K562 (cell line): ENCODE results near the gene YBEY. TPM values are rescaled to one million over a fixed set of nuclear protein-coding genes. Genes with fewer than 3 reads are reported as not detected.

Experiments
- ARID1B ChIP-seq: fragments of 450-650 bp; IDR thresholded peaks from 2 replicates; pipeline ENCODE4 v1.6.1; 2016; ENCODE audit warnings: antibody characterized with exemption, mild to moderate bottlenecking, inconsistent platforms
- BACH1 ChIP-seq: fragments of 200-800 bp; sonication (Bioruptor generic); IDR thresholded peaks from 2 replicates; pipeline ENCODE4 v1.6.1; 2016; ENCODE audit warnings: missing genetic modification characterization, missing compliant biosample characterization
- CHD4 ChIP-seq: fragments of 200-600 bp; sonication (generic); IDR thresholded peaks from 3 replicates; pipeline ENCODE4 v1.6.1; 2012; ENCODE audit warnings: low read depth, mild to moderate bottlenecking, mixed read lengths, low read length, inconsistent platforms; ENCODE audit not compliant: insufficient read depth, insufficient replicate concordance, poor library complexity, severe bottlenecking
- ETS1 ChIP-seq: conservative IDR thresholded peaks from 2 replicates; pipeline ENCODE4 v1.6.1; 2011; ENCODE audit warnings: low read depth, mild to moderate bottlenecking, low read length; ENCODE audit not compliant: control insufficient read depth
- ETV5 ChIP-seq: sonication (generic); formaldehyde crosslinking; IDR thresholded peaks from 2 replicates; pipeline ENCODE4 v1.4.0; 2020; ENCODE audit warnings: low read depth, mild to moderate bottlenecking, missing genetic modification reagents
- L3MBTL2 ChIP-seq: fragments of 450-650 bp; IDR thresholded peaks from 2 replicates; pipeline ENCODE4 v1.6.1; 2016; ENCODE audit warnings: mild to moderate bottlenecking, moderate library complexity
- PTRF ChIP-seq: fragments of 450-650 bp; IDR thresholded peaks from 2 replicates; pipeline ENCODE4 v1.6.1; 2016; ENCODE audit warnings: mild to moderate bottlenecking, missing genetic modification characterization, missing compliant biosample characterization
- SMAD3 ChIP-seq: fragments of 450-650 bp; formaldehyde crosslinking; conservative IDR thresholded peaks from 2 replicates; pipeline ENCODE4 v1.4.0; 2020; ENCODE audit warnings: mild to moderate bottlenecking
- SMARCA5 ChIP-seq: fragments of 450-650 bp; IDR thresholded peaks from 2 replicates; pipeline ENCODE4 v1.6.1; 2016
- STAT6 ChIP-seq: sonication (generic); formaldehyde crosslinking; IDR thresholded peaks from 2 replicates; pipeline ENCODE4 v1.8.1; 2023; ENCODE audit warnings: mild to moderate bottlenecking, missing genetic modification reagents
- ZKSCAN1 ChIP-seq: fragments of 150-350 bp; IDR thresholded peaks from 2 replicates; pipeline ENCODE4 v1.6.1; 2016; ENCODE audit warnings: low read depth, low read length
- ZNF124 ChIP-seq: sonication (generic); formaldehyde crosslinking; IDR thresholded peaks from 2 replicates; pipeline ENCODE4 v1.8.1; 2022; ENCODE audit warnings: missing genetic modification reagents
- ZNF431 ChIP-seq: sonication (generic); formaldehyde crosslinking; IDR thresholded peaks from 2 replicates; pipeline ENCODE4 v1.8.0; 2022; ENCODE audit warnings: mild to moderate bottlenecking, missing genetic modification reagents
- ZNF449 ChIP-seq: fragments of 250-450 bp; sonication (Bioruptor Pico); IDR thresholded peaks from 2 replicates; pipeline ENCODE4 v1.8.0; 2022; ENCODE audit warnings: moderate library complexity, mild to moderate bottlenecking, inconsistent platforms
- ZNF764 ChIP-seq: fragments of 250-450 bp; sonication (Bioruptor Pico); IDR thresholded peaks from 2 replicates; pipeline ENCODE4 v1.4.0; 2020; ENCODE audit warnings: low read depth, mild to moderate bottlenecking, moderate library complexity
- polyA plus RNA-seq, 8 experiments: library from polyadenylated mRNA; depleted of rRNA in 4 of 8; stranded (reverse) in 5 of 8; unstranded in 3 of 8; fragments of >200 nt; fragmentation: Nextera tagmentation in 2 of 8; fragmentation: Illumina TruSeq in 1 of 8; extraction: Ambion mirVana in 2 of 8; extraction: Trizol in 1 of 8; gene quantifications; 2 replicates each; pipeline versions ENCODE4 v1.2.1 to v1.2.3, GENCODE V29; 2011 to 2014; ENCODE audit warnings: inconsistent platforms in 1 of 8, missing spikeins in 1 of 8
- total RNA-seq, 7 experiments: library from RNA; depleted of rRNA in 6 of 7; stranded (reverse); fragments of >200 nt in 6 of 7; fragmentation: Illumina TruSeq in 2 of 7; extraction: Trizol in 2 of 7; gene quantifications; 2 replicates each; pipeline versions ENCODE4 v1.2.1 to v1.2.3, GENCODE V29; 2011 to 2021; ENCODE audit warnings: low replicate concordance in 1 of 7
- TF ChIP-seq, protein P1 (sequence below): sonication (generic); formaldehyde crosslinking; IDR thresholded peaks from 2 replicates; pipeline ENCODE4 v1.9.0; 2022; ENCODE audit warnings: mild to moderate bottlenecking, missing genetic modification reagents
- TF ChIP-seq, protein P2 (sequence below): fragments of 250-450 bp; sonication (Bioruptor Pico); IDR thresholded peaks from 2 replicates; pipeline ENCODE4 v1.5.0; 2022; ENCODE audit warnings: mild to moderate bottlenecking
- TF ChIP-seq, protein P3 (sequence below): sonication (generic); formaldehyde crosslinking; IDR thresholded peaks from 2 replicates; pipeline ENCODE4 v1.5.0; 2020; ENCODE audit warnings: missing genetic modification reagents

The YBEY gene
- total and polyA plus RNA-seq, 9 of the 15 experiments (the other 6 are each of a cell fraction or from before 2014, with no cell fraction given) = 6.4 to 28.0 (median 12.4) TPM

DNA sequence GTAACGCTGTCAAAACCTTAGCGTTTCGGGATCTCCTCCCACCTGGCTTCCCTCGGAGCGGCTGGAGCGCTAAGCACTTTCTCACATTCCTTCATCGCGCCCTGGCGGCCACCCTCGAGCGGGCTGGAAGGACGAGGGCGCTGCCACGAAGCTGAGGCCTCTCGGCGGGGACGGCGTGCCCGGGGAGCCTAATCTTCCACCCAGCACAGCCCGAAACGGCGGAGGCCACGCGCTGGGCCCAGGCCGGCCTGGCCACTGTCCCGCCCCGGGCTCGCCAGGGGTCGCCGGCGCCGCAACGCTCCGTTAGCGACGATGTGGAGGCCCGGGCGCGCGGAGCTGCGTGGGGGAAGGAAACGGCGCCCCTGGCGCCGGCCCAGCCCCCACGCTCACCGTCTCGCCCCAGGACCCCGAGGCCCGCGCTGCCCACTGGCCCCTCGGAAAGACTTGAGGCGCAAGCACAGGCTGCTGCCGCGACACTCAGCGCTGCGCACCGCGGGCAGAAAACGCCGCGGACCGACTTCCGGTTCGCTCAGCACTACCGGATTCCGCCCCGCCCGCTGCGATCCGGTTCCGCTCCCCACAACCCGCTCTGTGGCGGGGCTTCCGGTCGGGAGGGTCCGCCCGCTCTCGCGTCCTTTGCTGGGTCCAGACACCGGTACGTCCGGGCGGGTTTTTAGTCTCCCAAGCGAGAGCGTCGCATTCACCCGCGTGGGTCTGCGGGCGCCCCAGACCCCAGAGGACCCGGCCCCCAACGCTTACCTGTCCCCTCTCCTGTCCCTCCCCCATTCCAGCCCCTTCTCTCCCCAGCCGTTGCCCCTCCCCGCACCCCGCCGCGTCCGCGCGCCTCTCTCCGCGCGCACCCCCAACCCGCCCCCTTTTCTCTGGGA is at the start of gene YBEY (continued):
- TF ChIP-seq STAT6 (peak; percentile 32; the same call in 1 of the 2 replicates), ZNF124 (no peak), ETS1 (peak; percentile 70), L3MBTL2 (peak; percentile 98), PTRF (tag) (no peak), ZNF431 (CRISPR knock-in tag) (peak; percentile 78), SMARCA5 (no peak), ZKSCAN1 (0 out of 2 replicates have a peak, but pooled peaks have one; percentile 40), SMAD3 (CRISPR knock-in tag) (0 out of 2 replicates have a peak, but pooled peaks have one; percentile 32), ZNF764 (CRISPR knock-in tag) (no peak), BACH1 (tag) (no peak), ZNF449 (CRISPR knock-in tag) (no peak; the same call in 1 of the 2 replicates), ARID1B (peak; percentile 53), ETV5 (CRISPR knock-in tag) (peak; percentile 90), CHD4 (no peak)
- TF ChIP-seq, protein P1, sequence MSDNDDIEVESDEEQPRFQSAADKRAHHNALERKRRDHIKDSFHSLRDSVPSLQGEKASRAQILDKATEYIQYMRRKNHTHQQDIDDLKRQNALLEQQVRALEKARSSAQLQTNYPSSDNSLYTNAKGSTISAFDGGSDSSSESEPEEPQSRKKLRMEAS = peak; percentile 89
- TF ChIP-seq, protein P2, sequence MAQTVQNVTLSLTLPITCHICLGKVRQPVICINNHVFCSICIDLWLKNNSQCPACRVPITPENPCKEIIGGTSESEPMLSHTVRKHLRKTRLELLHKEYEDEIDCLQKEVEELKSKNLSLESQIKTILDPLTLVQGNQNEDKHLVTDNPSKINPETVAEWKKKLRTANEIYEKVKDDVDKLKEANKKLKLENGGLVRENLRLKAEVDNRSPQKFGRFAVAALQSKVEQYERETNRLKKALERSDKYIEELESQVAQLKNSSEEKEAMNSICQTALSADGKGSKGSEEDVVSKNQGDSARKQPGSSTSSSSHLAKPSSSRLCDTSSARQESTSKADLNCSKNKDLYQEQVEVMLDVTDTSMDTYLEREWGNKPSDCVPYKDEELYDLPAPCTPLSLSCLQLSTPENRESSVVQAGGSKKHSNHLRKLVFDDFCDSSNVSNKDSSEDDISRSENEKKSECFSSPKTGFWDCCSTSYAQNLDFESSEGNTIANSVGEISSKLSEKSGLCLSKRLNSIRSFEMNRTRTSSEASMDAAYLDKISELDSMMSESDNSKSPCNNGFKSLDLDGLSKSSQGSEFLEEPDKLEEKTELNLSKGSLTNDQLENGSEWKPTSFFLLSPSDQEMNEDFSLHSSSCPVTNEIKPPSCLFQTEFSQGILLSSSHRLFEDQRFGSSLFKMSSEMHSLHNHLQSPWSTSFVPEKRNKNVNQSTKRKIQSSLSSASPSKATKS (CRISPR knock-in tag) = no peak
- TF ChIP-seq, protein P3, sequence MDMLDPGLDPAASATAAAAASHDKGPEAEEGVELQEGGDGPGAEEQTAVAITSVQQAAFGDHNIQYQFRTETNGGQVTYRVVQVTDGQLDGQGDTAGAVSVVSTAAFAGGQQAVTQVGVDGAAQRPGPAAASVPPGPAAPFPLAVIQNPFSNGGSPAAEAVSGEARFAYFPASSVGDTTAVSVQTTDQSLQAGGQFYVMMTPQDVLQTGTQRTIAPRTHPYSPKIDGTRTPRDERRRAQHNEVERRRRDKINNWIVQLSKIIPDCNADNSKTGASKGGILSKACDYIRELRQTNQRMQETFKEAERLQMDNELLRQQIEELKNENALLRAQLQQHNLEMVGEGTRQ (CRISPR knock-in tag) = no peak
